Thoracic aorta (tissue), 2 donors: Measurements from ENCODE around the gene XK. TPM values are rescaled to one million over a fixed set of nuclear protein-coding genes. Genes with fewer than 3 reads are reported as not detected.

Experiments used
- ATAC-seq: fragments of 150-250 bp; one replicate; pipeline ENCODE4 v1.8.0; 2017; ENCODE audit warnings: low read depth; ENCODE audit not compliant: insufficient number of reproducible peaks, low FRiP score
- DNase-seq: peaks from one replicate; pipeline ENCODE4 v3.0.0-alpha.2; 2020; ENCODE audit warnings: low spot score
- H3K27ac ChIP-seq, 2 donors: fragments of 200-600 bp; sonication (generic); 1 replicate in 1 of 2; 2 replicates in 1 of 2; pipeline ENCODE4 v1.5.1; 2016; ENCODE audit warnings: mild to moderate bottlenecking in 2 of 2, moderate library complexity in 2 of 2
- H3K27me3 ChIP-seq: fragments of 200-600 bp; sonication (generic); replicated peaks from 2 replicates; pipeline ENCODE4 v1.6.0; 2016; ENCODE audit warnings: mild to moderate bottlenecking; ENCODE audit not compliant: insufficient read depth
- H3K36me3 ChIP-seq: fragments of 200-600 bp; sonication (generic); one replicate; pipeline ENCODE4 v1.5.1; 2016
- H3K4me1 ChIP-seq, 2 donors: fragments of 200-600 bp; sonication (generic); 1 replicate in 1 of 2; 2 replicates in 1 of 2; pipeline versions ENCODE4 v1.5.1 to v1.6.0; 2016; ENCODE audit warnings: low read depth in 2 of 2, mild to moderate bottlenecking in 1 of 2; ENCODE audit not compliant: control insufficient read depth in 1 of 2
- H3K4me3 ChIP-seq: fragments of 200-600 bp; sonication (generic); 2 replicates; pipeline ENCODE4 v1.5.1; 2016; ENCODE audit warnings: mild to moderate bottlenecking
- H3K9me3 ChIP-seq: fragments of 200-600 bp; sonication (generic); 2 replicates; pipeline ENCODE4 v1.5.1; 2016
- total RNA-seq, 2 donors: library from RNA; depleted of rRNA; stranded (reverse); fragments of >200 nt; gene quantifications; one replicate each; pipeline versions ENCODE4 v1.1.0 to v1.2.3, GENCODE V29; 2016
- TF ChIP-seq, protein P1 (sequence below): fragments of 200-600 bp; sonication (generic); IDR thresholded peaks from one replicate; pipeline ENCODE4 v1.5.1; 2019; ENCODE audit warnings: antibody characterized with exemption

Gene XK
- total RNA-seq, 2 donors from 2014 or later, result 1.5 to 1.6 TPM

DNA sequence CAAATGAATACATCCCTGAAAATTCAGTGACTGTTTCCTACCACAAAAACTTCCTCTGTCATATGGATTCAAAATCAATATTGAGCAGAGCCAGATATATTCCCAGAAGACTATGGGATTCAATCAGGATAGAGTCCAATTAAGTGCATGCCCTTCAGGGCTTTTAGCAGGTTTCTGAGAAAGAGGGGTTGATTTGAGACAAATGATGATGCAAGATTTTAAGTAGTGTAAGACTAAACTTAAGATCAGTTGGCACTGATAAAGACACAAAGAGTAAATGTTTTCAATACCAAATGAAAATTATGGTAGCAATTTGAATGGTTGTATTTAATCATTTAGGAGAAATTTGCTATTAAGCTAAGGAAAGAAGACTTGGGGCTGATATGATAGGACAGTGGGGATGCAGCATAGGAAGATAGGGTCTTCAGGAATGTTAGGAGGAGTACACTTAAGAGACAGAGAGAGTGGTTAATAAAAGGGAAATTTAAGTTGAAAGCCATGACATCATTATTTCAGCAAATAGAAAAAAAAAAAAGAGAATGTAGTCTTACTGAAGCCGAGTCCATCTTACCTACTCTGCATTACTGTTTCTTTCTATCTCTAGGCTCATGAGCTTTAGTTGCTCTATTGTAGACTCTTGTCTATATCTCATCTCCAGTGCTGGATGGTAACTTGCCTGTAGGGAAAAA, 32.0 kb upstream of the XK start:
- Histone ChIP-seq H3K9me3 (no peaks in the 10 kb centered on the region), H3K4me1 (no peaks in the 10 kb centered on the region), H3K36me3 (no peaks in the 10 kb centered on the region), H3K4me3 (no peak overlapping the region), H3K27me3 (no peaks in the 10 kb centered on the region), H3K27ac (no peak overlapping the region)
- ATAC-seq (no peak), DNase-seq (no peak)
- TF ChIP-seq, protein P1, sequence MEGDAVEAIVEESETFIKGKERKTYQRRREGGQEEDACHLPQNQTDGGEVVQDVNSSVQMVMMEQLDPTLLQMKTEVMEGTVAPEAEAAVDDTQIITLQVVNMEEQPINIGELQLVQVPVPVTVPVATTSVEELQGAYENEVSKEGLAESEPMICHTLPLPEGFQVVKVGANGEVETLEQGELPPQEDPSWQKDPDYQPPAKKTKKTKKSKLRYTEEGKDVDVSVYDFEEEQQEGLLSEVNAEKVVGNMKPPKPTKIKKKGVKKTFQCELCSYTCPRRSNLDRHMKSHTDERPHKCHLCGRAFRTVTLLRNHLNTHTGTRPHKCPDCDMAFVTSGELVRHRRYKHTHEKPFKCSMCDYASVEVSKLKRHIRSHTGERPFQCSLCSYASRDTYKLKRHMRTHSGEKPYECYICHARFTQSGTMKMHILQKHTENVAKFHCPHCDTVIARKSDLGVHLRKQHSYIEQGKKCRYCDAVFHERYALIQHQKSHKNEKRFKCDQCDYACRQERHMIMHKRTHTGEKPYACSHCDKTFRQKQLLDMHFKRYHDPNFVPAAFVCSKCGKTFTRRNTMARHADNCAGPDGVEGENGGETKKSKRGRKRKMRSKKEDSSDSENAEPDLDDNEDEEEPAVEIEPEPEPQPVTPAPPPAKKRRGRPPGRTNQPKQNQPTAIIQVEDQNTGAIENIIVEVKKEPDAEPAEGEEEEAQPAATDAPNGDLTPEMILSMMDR, result no peak

DNA sequence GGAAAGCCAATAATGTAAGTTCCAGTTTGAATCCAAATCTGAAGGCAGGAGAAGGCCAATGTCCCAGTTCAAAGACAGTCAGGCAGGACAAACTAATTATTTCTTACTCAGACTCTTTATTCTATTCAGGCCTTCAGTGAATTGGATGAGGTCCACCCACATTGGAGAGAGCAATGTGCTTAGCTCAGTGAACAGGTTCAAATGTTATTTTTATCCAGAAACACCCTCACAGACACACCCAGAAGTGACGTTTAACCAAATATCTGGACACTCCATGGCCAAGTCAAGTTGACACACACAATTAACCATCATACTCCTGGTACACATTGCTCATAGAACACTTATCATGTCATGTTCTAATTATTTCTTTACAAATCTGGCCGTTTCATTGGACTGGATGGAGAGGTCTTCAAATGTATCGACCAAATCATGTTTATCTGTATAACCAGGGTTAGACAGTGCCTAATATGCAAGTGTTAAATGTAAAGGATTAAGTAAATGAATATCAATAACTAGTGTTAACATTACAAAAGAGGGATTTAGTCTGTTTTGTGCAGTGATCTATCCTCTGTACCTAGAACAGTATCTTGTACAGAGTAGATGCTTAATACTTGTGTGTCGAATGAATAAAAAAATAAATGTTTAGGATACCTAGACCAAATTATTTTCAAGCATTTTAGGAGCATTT, 27.1 kb upstream of the XK start:
- Histone ChIP-seq H3K27me3 (no peaks in the 10 kb centered on the region), H3K4me1 (no peaks in the 10 kb centered on the region), H3K27ac (no peak overlapping the region), H3K4me3 (no peak overlapping the region), H3K9me3 (no peaks in the 10 kb centered on the region), H3K36me3 (no peaks in the 10 kb centered on the region)
- DNase-seq (no peak), ATAC-seq (no peak)
- TF ChIP-seq, protein P1, result no peak

DNA sequence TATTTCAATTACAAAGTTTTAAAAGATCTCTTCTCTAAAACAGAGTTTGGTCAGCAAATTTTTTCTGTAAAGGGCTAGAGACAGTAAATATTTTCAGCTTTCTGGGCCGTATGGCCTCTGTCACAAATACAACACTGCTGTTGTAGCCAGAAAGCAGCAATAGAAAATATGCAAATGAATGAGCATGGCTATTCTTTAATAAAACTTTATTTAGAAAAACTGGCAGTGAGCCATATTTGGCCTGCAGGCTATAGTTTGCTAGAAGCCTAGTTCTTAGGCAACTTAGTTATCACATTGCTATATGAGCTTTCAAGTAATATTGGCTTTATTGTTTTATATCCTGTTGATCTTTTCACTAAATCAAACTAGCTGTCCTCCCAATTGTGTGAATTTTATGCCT, 26.5 kb upstream of the XK start:
- ATAC-seq, result no peak
- TF ChIP-seq, protein P1, result no peak
- DNase-seq, result no peak
- Histone ChIP-seq H3K36me3 (no peaks in the 10 kb centered on the region), H3K9me3 (no peaks in the 10 kb centered on the region), H3K27me3 (no peaks in the 10 kb centered on the region), H3K27ac (no peak overlapping the region), H3K4me3 (no peak overlapping the region), H3K4me1 (no peaks in the 10 kb centered on the region)

DNA sequence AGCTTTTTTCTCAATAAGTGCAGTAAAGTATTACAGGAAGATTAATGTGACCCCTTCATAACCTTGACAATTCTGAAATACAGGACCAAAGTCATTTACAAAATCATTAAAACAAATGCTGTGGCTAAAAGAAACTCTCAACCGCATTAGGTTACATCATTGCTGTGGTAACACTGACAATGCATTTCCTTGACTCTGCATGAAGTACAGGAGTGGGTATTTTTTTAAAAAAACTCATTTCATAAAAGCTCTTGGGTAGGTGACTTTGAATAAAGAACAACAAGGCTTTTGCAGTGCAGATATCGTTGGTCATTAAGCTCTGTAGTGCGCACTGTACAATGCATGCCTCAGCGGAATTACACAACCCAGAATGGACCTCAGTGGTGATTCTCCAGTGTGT, 23.4 kb upstream of the XK start:
- no peak for ATAC-seq
- no peak for DNase-seq
- H3K27ac ChIP-seq, result no peak overlapping the region
- H3K36me3 ChIP-seq, result no peaks in the 10 kb centered on the region
- no peak overlapping the region for H3K4me3 ChIP-seq
- H3K9me3 ChIP-seq, result no peaks in the 10 kb centered on the region
- H3K27me3 ChIP-seq, result no peaks in the 10 kb centered on the region
- H3K4me1 ChIP-seq, result no peaks in the 10 kb centered on the region
- TF ChIP-seq, protein P1, result no peak

GRCh38 chrX:37666516-37666915, 19.1 kb upstream of the XK start:
- Histone ChIP-seq H3K36me3 (no peaks in the 10 kb centered on the region), H3K9me3 (no peaks in the 10 kb centered on the region), H3K4me3 (no peak overlapping the region), H3K27ac (no peak overlapping the region), H3K4me1 (no peaks in the 10 kb centered on the region), H3K27me3 (no peaks in the 10 kb centered on the region)
- ATAC-seq, result no peak
- TF ChIP-seq, protein P1, result no peak
- DNase-seq, result no peak
